GM19328 (cell line): ENCODE results near the gene IGF2.

Experiments used
- ATAC-seq: cut with Tn5 transposase; IDR thresholded peaks from one replicate; pipeline ENCODE4 v1.9.1; 2021; ENCODE audit warnings: mild to moderate bottlenecking, moderate library complexity; ENCODE audit not compliant: unreplicated experiment

IGF2 gene

GRCh38 chr11:2154195-2154585 is 15.0 kb upstream of the IGF2 start:
- ATAC-seq: no peak

- no peak for ATAC-seq
Observed at GRCh38 chr11:2153581-2154194, 14.5 kb upstream of the IGF2 start.

- no peak for ATAC-seq
Observed at GRCh38 chr11:2151500-2152257, 12.5 kb upstream of the IGF2 start.

- ATAC-seq: no peak
Observed at GRCh38 chr11:2149864-2150847, 11.0 kb upstream of the IGF2 start.

- ATAC-seq: no peak
Observed at GRCh38 chr11:2149460-2149859, 10.3 kb upstream of the IGF2 start.

- no peak for ATAC-seq
Observed at GRCh38 chr11:2148595-2148994, 9.4 kb upstream of the IGF2 start.

GRCh38 chr11:2147391-2147790 is 8.2 kb upstream of the IGF2 start:
- ATAC-seq: no peak

- no peak for ATAC-seq
Observed at GRCh38 chr11:2146051-2146450, 6.9 kb upstream of the IGF2 start.

- no peak for ATAC-seq
Observed at GRCh38 chr11:2144544-2145248, 5.5 kb upstream of the IGF2 start.

GRCh38 chr11:2143799-2144543 is 4.8 kb upstream of the IGF2 start:
- ATAC-seq: no peak

- no peak for ATAC-seq
Observed at GRCh38 chr11:2143477-2143798, 4.2 kb upstream of the IGF2 start.

GRCh38 chr11:2142762-2143202 is 3.6 kb upstream of the IGF2 start:
- ATAC-seq: no peak

- no peak for ATAC-seq
Observed at GRCh38 chr11:2142300-2142759, 3.1 kb upstream of the IGF2 start.

- no peak for ATAC-seq
Observed at GRCh38 chr11:2140411-2141400, 1.5 kb upstream of the IGF2 start.

GRCh38 chr11:2139621-2140337 is 590 bp upstream of the IGF2 start:
- no peak for ATAC-seq

GRCh38 chr11:2138431-2139122 is 612 bp downstream of the IGF2 start:
- ATAC-seq: no peak

- no peak for ATAC-seq
Observed at GRCh38 chr11:2138068-2138430, 1.1 kb downstream of the IGF2 start.
